K562 (cell line): ENCODE results near the gene TEKT2. TPM values are rescaled to one million over a fixed set of nuclear protein-coding genes. Genes with fewer than 3 reads are reported as not detected.

Experiments used
- ATAC-seq: fragments of 200-7000 bp; cut with Tn5 transposase; 3 replicates; pipeline ENCODE4 v1.9.1; 2020; ENCODE audit warnings: moderate library complexity
- BruUV-seq: library from RNA; stranded (reverse); fragments of 400-500 nt; replicated peaks from 2 replicates; lab custom pipeline; 2021; lab: Mats Ljungman, UMichigan
- CTCF ChIA-PET: fragments of 300-600 bp; formaldehyde crosslinking; extraction: SDS; loops from one replicate; lab custom pipeline; 2021; ENCODE audit warnings: low intra/inter-chr PET ratio; lab: Yijun Ruan, JAX
- POLR2A ChIA-PET: fragments of 300-600, 350-650 bp; sonication (Branson Sonifier 250); formaldehyde crosslinking; extraction: SDS; loops from one replicate; lab custom pipeline; 2021; ENCODE audit warnings: antibody characterized with exemption, inconsistent platforms; lab: Yijun Ruan, JAX
- DNase-seq, 4 experiments: peaks; one replicate each; pipeline versions ENCODE4 v3.0.0 to v3.0.0-alpha.2; 2011 to 2018; ENCODE audit warnings: low spot score in 3 of 4, mixed read lengths in 3 of 4; ENCODE audit errors: extremely low read depth in 1 of 4
- FAIRE-seq: peaks from 2 replicates; lab custom pipeline; 2011; peaks lifted over from hg19 to GRCh38; lab: Jason Lieb, UNC
- H2AFZ ChIP-seq: 2 replicates; pipeline ENCODE4 v1.6.0; 2011; ENCODE audit warnings: low read depth, low read length, control low read depth, inconsistent platforms
- H3K27ac ChIP-seq: fragments of 200-600 bp; 3 replicates; pipeline ENCODE4 v1.8.0; 2011; ENCODE audit warnings: low read depth, mild to moderate bottlenecking, control low read depth, inconsistent platforms, low read length, moderate library complexity, mixed read lengths; ENCODE audit errors: extremely low read depth
- H3K27me3 ChIP-seq, 2 experiments: fragments of 300-600 bp in 1 of 2; 2 replicates in 1 of 2; 3 replicates in 1 of 2; pipeline versions ENCODE4 v1.6.0 to v1.8.0; 2011; ENCODE audit warnings: inconsistent platforms in 2 of 2, low read length in 2 of 2, mild to moderate bottlenecking in 1 of 2, mixed read lengths in 1 of 2, moderate library complexity in 1 of 2; ENCODE audit not compliant: control insufficient read depth in 2 of 2, insufficient read depth in 2 of 2
- H3K36me3 ChIP-seq: fragments of 300-600 bp; 3 replicates; pipeline ENCODE4 v1.8.0; 2011; ENCODE audit warnings: mild to moderate bottlenecking, low read length, inconsistent platforms; ENCODE audit not compliant: control insufficient read depth, insufficient read depth
- H3K4me1 ChIP-seq, 2 experiments: fragments of 200-600 bp in 1 of 2; replicated peaks in 1 of 2; 2 replicates in 1 of 2; 3 replicates in 1 of 2; pipeline versions ENCODE4 v1.5.1 to v1.8.0; 2011; ENCODE audit warnings: inconsistent platforms in 2 of 2, low read length in 2 of 2, mild to moderate bottlenecking in 1 of 2, mixed read lengths in 1 of 2, moderate library complexity in 1 of 2; ENCODE audit not compliant: control insufficient read depth in 2 of 2, insufficient read depth in 2 of 2
- H3K4me2 ChIP-seq: 2 replicates; pipeline ENCODE4 v1.6.1; 2011; ENCODE audit warnings: low read length, control low read depth, inconsistent platforms, mixed read lengths; ENCODE audit not compliant: insufficient read depth
- H3K4me3 ChIP-seq: fragments of 200-600 bp; sonication (generic), shearing (Covaris generic); 2 replicates; pipeline ENCODE4 v1.5.1; 2016; ENCODE audit warnings: control low read depth, inconsistent platforms
- H3K79me2 ChIP-seq: fragments of 200-600 bp; 3 replicates; pipeline ENCODE4 v1.8.0; 2011; ENCODE audit warnings: low read length, inconsistent platforms; ENCODE audit not compliant: control insufficient read depth, insufficient read depth
- H3K9ac ChIP-seq, 2 experiments: 2 replicates each; pipeline versions ENCODE4 v1.6.0 to v1.6.1; 2011; ENCODE audit warnings: low read depth in 2 of 2, low read length in 2 of 2, control low read depth in 1 of 2, inconsistent platforms in 1 of 2, mild to moderate bottlenecking in 1 of 2, mixed read lengths in 1 of 2; ENCODE audit not compliant: insufficient read depth in 1 of 2
- H3K9me1 ChIP-seq: one replicate; pipeline ENCODE4 v1.6.0; 2011; ENCODE audit warnings: inconsistent platforms, mild to moderate bottlenecking, low read length, moderate library complexity; ENCODE audit not compliant: control insufficient read depth, insufficient read depth
- H3K9me3 ChIP-seq: replicated peaks from 2 replicates; pipeline ENCODE4 v1.5.1; 2011; ENCODE audit warnings: low read depth, low read length, inconsistent platforms; ENCODE audit not compliant: control insufficient read depth, insufficient read depth
- H4K20me1 ChIP-seq: replicated peaks from 2 replicates; pipeline ENCODE4 v1.6.1; 2011; ENCODE audit warnings: low read length, inconsistent platforms, mixed read lengths; ENCODE audit not compliant: control insufficient read depth, insufficient read depth
- CUX1 ChIP-seq: fragments of 200-800 bp; sonication (Bioruptor generic); IDR thresholded peaks from 2 replicates; pipeline ENCODE4 v1.6.1; 2016; ENCODE audit warnings: missing genetic modification characterization, missing compliant biosample characterization
- EWSR1 ChIP-seq: fragments of 450-650 bp; IDR thresholded peaks from 2 replicates; pipeline ENCODE4 v1.6.1; 2018; ENCODE audit warnings: borderline replicate concordance, mild to moderate bottlenecking, low read depth, moderate library complexity; ENCODE audit not compliant: partially characterized antibody
- GTF3C2 ChIP-seq: IDR thresholded peaks from 3 replicates; pipeline ENCODE4 v1.6.1; 2011; ENCODE audit warnings: borderline replicate concordance, mild to moderate bottlenecking, moderate library complexity; ENCODE audit not compliant: insufficient read length; ENCODE audit errors: extremely low read depth
- HMG20B ChIP-seq: fragments of 250-450 bp; sonication (Bioruptor Pico); IDR thresholded peaks from 2 replicates; pipeline ENCODE4 v1.5.0; 2021; ENCODE audit warnings: mild to moderate bottlenecking
- HMGN3 ChIP-seq: IDR thresholded peaks from 2 replicates; pipeline ENCODE4 v1.6.1; 2011; ENCODE audit warnings: borderline replicate concordance, low read depth, mild to moderate bottlenecking, mixed read lengths, low read length; ENCODE audit not compliant: insufficient read length; ENCODE audit errors: extremely low read depth
- NFE2L1 ChIP-seq: fragments of 450-650 bp; IDR thresholded peaks from 2 replicates; pipeline ENCODE4 v1.6.1; 2016; ENCODE audit warnings: missing genetic modification characterization, low read depth, mild to moderate bottlenecking, missing compliant biosample characterization, moderate library complexity, borderline replicate concordance
- NR1H2 ChIP-seq: sonication (generic); formaldehyde crosslinking; IDR thresholded peaks from 2 replicates; pipeline ENCODE4 v1.4.0; 2020; ENCODE audit warnings: mild to moderate bottlenecking, missing genetic modification reagents
- NR3C1 ChIP-seq: sonication (generic); formaldehyde crosslinking; IDR thresholded peaks from 2 replicates; pipeline ENCODE4 v1.8.1; 2022; ENCODE audit warnings: missing genetic modification reagents
- ZNF589 ChIP-seq: fragments of 200-800 bp; sonication (Bioruptor generic); IDR thresholded peaks from 2 replicates; pipeline ENCODE4 v1.6.1; 2016; ENCODE audit warnings: low read depth, missing genetic modification characterization, missing compliant biosample characterization
- whole genome bisulfite sequencing: fragments of 100-300 bp; shearing (Covaris generic); methylation state at CpG from one replicate; pipeline ENCODE4 v1.1.6; 2016; ENCODE audit warnings: low coverage, mixed read lengths; ENCODE audit not compliant: insufficient coverage; ENCODE audit errors: missing lambda C conversion rate; 5-methylcytosine and 5-hydroxymethylcytosine counted together
- in situ Hi-C: fragments of 300-500 bp; cut with MboI; formaldehyde crosslinking; loops from 4 replicates; pipeline ENCODE4 v1.15.0; 2018; ENCODE audit warnings: inconsistent platforms, mixed read lengths
- intact Hi-C: fragments of 100-400 bp; cut with micrococcal nuclease; formaldehyde crosslinking; loops from 2 replicates; pipeline ENCODE4 v1.14.2; 2022
- polyA plus RNA-seq, 8 experiments: library from polyadenylated mRNA; depleted of rRNA in 4 of 8; stranded (reverse) in 5 of 8; unstranded in 3 of 8; fragments of >200 nt; fragmentation: Nextera tagmentation in 2 of 8; fragmentation: Illumina TruSeq in 1 of 8; extraction: Ambion mirVana in 2 of 8; extraction: Trizol in 1 of 8; gene quantifications; 2 replicates each; pipeline versions ENCODE4 v1.2.1 to v1.2.3, GENCODE V29; 2011 to 2014; ENCODE audit warnings: inconsistent platforms in 1 of 8, missing spikeins in 1 of 8
- total RNA-seq, 7 experiments: library from RNA; depleted of rRNA in 6 of 7; stranded (reverse); fragments of >200 nt in 6 of 7; fragmentation: Illumina TruSeq in 2 of 7; extraction: Trizol in 2 of 7; gene quantifications; 2 replicates each; pipeline versions ENCODE4 v1.2.1 to v1.2.3, GENCODE V29; 2011 to 2021; ENCODE audit warnings: low replicate concordance in 1 of 7

TEKT2 gene
- total and polyA plus RNA-seq, 9 of the 15 experiments (the other 6 are each of a cell fraction or from before 2014, with no cell fraction given) = 0.06 to 0.94 (median 0.30) TPM; not detected in 1

GRCh38 chr1:36087233-36088123 lies 3.6 kb downstream of the TEKT2 start:
- Histone ChIP-seq H3K4me3 (no peak overlapping the region), H3K79me2 (peaks cover 21% of the 10 kb centered on the region)
- TF ChIP-seq ZNF589 (CRISPR knock-in tag) (no peak), EWSR1 (no peak), NFE2L1 (tag) (no peak), NR1H2 (CRISPR knock-in tag) (no peak), HMGN3 (peak; percentile 25), GTF3C2 (no peak), NR3C1 (CRISPR knock-in tag) (0 out of 2 replicates have a peak, but pooled peaks have one; percentile 20), HMG20B (CRISPR knock-in tag) (no peak), CUX1 (CRISPR knock-in tag) (no peak)

More at GRCh38 chr1:36087233-36088123, 3.6 kb downstream of the TEKT2 start:
- H4K20me1 ChIP-seq = no peaks in the 10 kb centered on the region
- H3K9me1 ChIP-seq = peaks cover 6% of the 10 kb centered on the region
- H3K27ac ChIP-seq = no peak overlapping the region
- H3K36me3 ChIP-seq = peaks cover 25% of the 10 kb centered on the region; the same call in 2 of the 3 replicates
- ATAC-seq (peak; percentile 11; the same call in 2 of the 3 replicates), DNase-seq (peak; percentile 45 to 59 (median 50)), FAIRE-seq (peak; percentile 15)
- H3K9me3 ChIP-seq = no peaks in the 10 kb centered on the region
- in situ Hi-C loops (no loop called here), intact Hi-C loops (loop anchor here (5.0 kb wide), 2 partner anchors 155 to 230 kb away; partner anchors contain the start of gene AGO3)
- no TSS peak for BruUV-seq
- no peaks in the 10 kb centered on the region for H3K27me3 ChIP-seq
- peak overlapping the region in 1 of 2 experiments; percentile 96; a peak in 2 of 4 replicates for H3K9ac ChIP-seq
- peak overlapping the region; percentile 99 for H2AFZ ChIP-seq
- ChIA-PET CTCF (no interaction called here), POLR2A (interaction anchor here (0.6 to 1.9 kb wide), 5 partner anchors 8 to 428 kb away, joined by 3 to 5 read pairs (median 4); no protein-coding TSS in a partner anchor)
- H3K4me2 ChIP-seq = peak overlapping the region; percentile 97; the same call in 1 of the 2 replicates
- 69% methylated on average over 31 of the region's 31 CpGs for WGBS
- peaks cover 18 to 44% of the 10 kb centered on the region in 2 experiments; a peak in 4 of 5 replicates for H3K4me1 ChIP-seq
